SK-N-SH (cell line): ENCODE measurements around the gene MYDGF. TPM values are rescaled to one million over a fixed set of nuclear protein-coding genes. Genes with fewer than 3 reads are reported as not detected.

ENCODE experiments used
- CTCF ChIA-PET: fragments of 300-600, 350-600 bp; formaldehyde crosslinking; extraction: SDS; loops from one replicate; lab custom pipeline; 2021; lab: Yijun Ruan, JAX
- POLR2A ChIA-PET: fragments of 350-600 bp; sonication (Branson Sonifier 250); formaldehyde crosslinking; extraction: SDS; loops from one replicate; lab custom pipeline; 2020; ENCODE audit warnings: antibody characterized with exemption, inconsistent platforms; lab: Yijun Ruan, JAX
- DNase-seq: peaks from one replicate; pipeline ENCODE4 v3.0.0; 2012
- H2AFZ ChIP-seq: fragments of 200-600 bp; sonication (generic); 2 replicates; pipeline ENCODE4 v1.8.1; 2016; ENCODE audit warnings: antibody characterized with exemption, mild to moderate bottlenecking, low read depth
- H3F3A ChIP-seq: fragments of 200-600 bp; sonication (generic); replicated peaks from 2 replicates; pipeline ENCODE3; 2016; ENCODE audit warnings: antibody characterized with exemption, mild to moderate bottlenecking; ENCODE audit not compliant: insufficient read depth
- H3K27ac ChIP-seq, 2 experiments: fragments of 200-500 bp in 1 of 2; fragments of 200-600 bp in 1 of 2; sonication (Bioruptor generic) in 1 of 2; sonication (generic), shearing (Covaris generic) in 1 of 2; 2 replicates each; pipeline versions ENCODE4 v1.5.1 to v1.6.1; 2014 to 2016; ENCODE audit warnings: low read depth in 2 of 2, inconsistent platforms in 1 of 2, low read length in 1 of 2, mild to moderate bottlenecking in 1 of 2, mixed read lengths in 1 of 2
- H3K27me3 ChIP-seq: fragments of 200-600 bp; sonication (generic), shearing (Covaris generic); 2 replicates; pipeline ENCODE4 v1.6.1; 2016; ENCODE audit warnings: mixed run types; ENCODE audit not compliant: insufficient read depth
- H3K36me3 ChIP-seq, 2 experiments: fragments of 200-500 bp in 1 of 2; fragments of 200-600 bp in 1 of 2; sonication (Bioruptor generic) in 1 of 2; sonication (generic) in 1 of 2; replicated peaks in 1 of 2; 2 replicates each; pipeline versions ENCODE3 to v1.5.1; 2014 to 2016; ENCODE audit warnings: low read length in 1 of 2, mild to moderate bottlenecking in 1 of 2; ENCODE audit not compliant: insufficient read depth in 2 of 2, control insufficient read depth in 1 of 2
- H3K4me1 ChIP-seq, 2 experiments: fragments of 200-500 bp in 1 of 2; fragments of 200-600 bp in 1 of 2; sonication (Bioruptor generic) in 1 of 2; sonication (generic), shearing (Covaris generic) in 1 of 2; 2 replicates each; pipeline versions ENCODE4 v1.5.1 to v1.6.1; 2014 to 2016; ENCODE audit warnings: low read depth in 1 of 2, low read length in 1 of 2, mixed run types in 1 of 2; ENCODE audit not compliant: insufficient read depth in 2 of 2, control insufficient read depth in 1 of 2
- H3K4me2 ChIP-seq: fragments of 200-600 bp; sonication (generic), shearing (Covaris generic); 2 replicates; pipeline ENCODE4 v1.6.1; 2017; ENCODE audit warnings: mixed run types
- H3K4me3 ChIP-seq, 2 experiments: fragments of 200-500 bp in 1 of 2; fragments of 200-600 bp in 1 of 2; sonication (Bioruptor generic) in 1 of 2; sonication (generic), shearing (Covaris generic) in 1 of 2; 2 replicates each; pipeline versions ENCODE4 v1.5.1 to v1.8.1; 2014 to 2016; ENCODE audit warnings: low read depth in 2 of 2, inconsistent platforms in 1 of 2, low read length in 1 of 2, mild to moderate bottlenecking in 1 of 2, mixed read lengths in 1 of 2, moderate library complexity in 1 of 2
- H3K79me2 ChIP-seq: fragments of 200-600 bp; sonication (generic); 2 replicates; pipeline ENCODE4 v1.8.1; 2017; ENCODE audit warnings: mild to moderate bottlenecking; ENCODE audit not compliant: insufficient read depth
- H3K9ac ChIP-seq: fragments of 200-600 bp; sonication (generic); 2 replicates; pipeline ENCODE4 v1.6.1; 2017; ENCODE audit warnings: mixed run types
- H3K9me2 ChIP-seq: fragments of 200-600 bp; sonication (generic); 2 replicates; pipeline ENCODE4 v1.6.1; 2017; ENCODE audit warnings: mixed run types
- H3K9me3 ChIP-seq: fragments of 200-600 bp; sonication (generic); 2 replicates; pipeline ENCODE4 v1.6.1; 2017; ENCODE audit warnings: mixed run types, mild to moderate bottlenecking, moderate library complexity
- H4K20me1 ChIP-seq: fragments of 200-600 bp; sonication (generic); 2 replicates; pipeline ENCODE4 v1.6.1; 2017; ENCODE audit warnings: mild to moderate bottlenecking, mixed run types; ENCODE audit not compliant: insufficient read depth
- CHD2 ChIP-seq: fragments of 150-350 bp; IDR thresholded peaks from 2 replicates; pipeline ENCODE4 v1.6.1; 2018; ENCODE audit warnings: low read length; ENCODE audit not compliant: partially characterized antibody
- EP300 ChIP-seq, 2 experiments: IDR thresholded peaks; 2 replicates each; pipeline versions ENCODE4 v1.4.0 to v1.6.1; 2012; ENCODE audit warnings: borderline replicate concordance in 1 of 2, low read depth in 1 of 2, low read length in 1 of 2
- FOSL2 ChIP-seq: IDR thresholded peaks from 2 replicates; pipeline ENCODE4 v1.4.0; 2012; ENCODE audit warnings: low read depth, mild to moderate bottlenecking, moderate library complexity, borderline replicate concordance
- FOXJ3 ChIP-seq: sonication (generic); formaldehyde crosslinking; IDR thresholded peaks from 2 replicates; pipeline ENCODE4 v1.5.1; 2020; ENCODE audit warnings: mild to moderate bottlenecking, missing genetic modification reagents
- FOXM1 ChIP-seq: IDR thresholded peaks from 2 replicates; pipeline ENCODE4 v1.4.0; 2012; ENCODE audit warnings: low read depth, mild to moderate bottlenecking
- GABPA ChIP-seq: IDR thresholded peaks from 2 replicates; pipeline ENCODE4 v1.4.0; 2012; ENCODE audit warnings: low read depth, mild to moderate bottlenecking
- JUND ChIP-seq: IDR thresholded peaks from 2 replicates; pipeline ENCODE4 v1.4.0; 2012
- NFIC ChIP-seq: IDR thresholded peaks from 2 replicates; pipeline ENCODE4 v1.4.0; 2012; ENCODE audit warnings: borderline replicate concordance
- NRF1 ChIP-seq: IDR thresholded peaks from 2 replicates; pipeline ENCODE4 v1.6.1; 2012; ENCODE audit warnings: low read depth, mild to moderate bottlenecking, low read length
- POLR2AphosphoS5 ChIP-seq: IDR thresholded peaks from 2 replicates; pipeline ENCODE4 v1.6.1; 2012; ENCODE audit warnings: low read depth, low read length
- RAD21 ChIP-seq: IDR thresholded peaks from 2 replicates; pipeline ENCODE4 v1.6.1; 2012; ENCODE audit warnings: mild to moderate bottlenecking, low read length
- RCOR1 ChIP-seq: fragments of 150-350 bp; IDR thresholded peaks from 2 replicates; pipeline ENCODE4 v1.6.1; 2017; ENCODE audit warnings: antibody characterized with exemption, low read length
- RFX5 ChIP-seq: IDR thresholded peaks from 2 replicates; pipeline ENCODE4 v1.6.1; 2012; ENCODE audit warnings: mild to moderate bottlenecking, improper control_type of control experiment, low read length
- SIN3A ChIP-seq: IDR thresholded peaks from 2 replicates; pipeline ENCODE4 v1.6.1; 2012; ENCODE audit warnings: low read depth, mild to moderate bottlenecking, low read length, moderate library complexity, borderline replicate concordance
- SMC3 ChIP-seq: IDR thresholded peaks from 2 replicates; pipeline ENCODE4 v1.6.1; 2012; ENCODE audit warnings: low read depth, low read length, improper control_type of control experiment
- TAF1 ChIP-seq: IDR thresholded peaks from 2 replicates; pipeline ENCODE4 v1.6.1; 2012; ENCODE audit warnings: low read depth, mild to moderate bottlenecking, low read length, moderate library complexity, borderline replicate concordance
- TCF12 ChIP-seq: IDR thresholded peaks from 2 replicates; pipeline ENCODE4 v1.4.0; 2012
- TEAD4 ChIP-seq: IDR thresholded peaks from 2 replicates; pipeline ENCODE4 v1.4.0; 2012; ENCODE audit warnings: mild to moderate bottlenecking, borderline replicate concordance; ENCODE audit not compliant: insufficient read depth
- WGBS: methylation state at CpG from one replicate; pipeline ENCODE4 v1.1.6; 2017; ENCODE audit warnings: low lambda C conversion rate; 5-methylcytosine and 5-hydroxymethylcytosine counted together
- polyA plus RNA-seq, 3 experiments: library from polyadenylated mRNA; depleted of rRNA; stranded (reverse); fragments of >200 nt; gene quantifications; 2 replicates each; pipeline ENCODE4 v1.2.3, GENCODE V29; 2012
- TF ChIP-seq, protein P1 (sequence below): fragments of 200-600 bp; sonication (generic); IDR thresholded peaks from 2 replicates; pipeline ENCODE4 v1.6.1; 2017; ENCODE audit warnings: antibody characterized with exemption, mild to moderate bottlenecking, moderate library complexity
- TF ChIP-seq, protein P2 (sequence below): IDR thresholded peaks from 2 replicates; pipeline ENCODE4 v1.6.1; 2012; ENCODE audit warnings: mild to moderate bottlenecking, low read depth, low read length, moderate library complexity
- TF ChIP-seq, protein P3 (sequence below): IDR thresholded peaks from 2 replicates; pipeline ENCODE4 v1.4.0; 2012; ENCODE audit warnings: low read depth

MYDGF gene
- polyA plus RNA-seq, 1 of the 3 experiments (the other 2 are of a cell fraction): 312 TPM

DNA sequence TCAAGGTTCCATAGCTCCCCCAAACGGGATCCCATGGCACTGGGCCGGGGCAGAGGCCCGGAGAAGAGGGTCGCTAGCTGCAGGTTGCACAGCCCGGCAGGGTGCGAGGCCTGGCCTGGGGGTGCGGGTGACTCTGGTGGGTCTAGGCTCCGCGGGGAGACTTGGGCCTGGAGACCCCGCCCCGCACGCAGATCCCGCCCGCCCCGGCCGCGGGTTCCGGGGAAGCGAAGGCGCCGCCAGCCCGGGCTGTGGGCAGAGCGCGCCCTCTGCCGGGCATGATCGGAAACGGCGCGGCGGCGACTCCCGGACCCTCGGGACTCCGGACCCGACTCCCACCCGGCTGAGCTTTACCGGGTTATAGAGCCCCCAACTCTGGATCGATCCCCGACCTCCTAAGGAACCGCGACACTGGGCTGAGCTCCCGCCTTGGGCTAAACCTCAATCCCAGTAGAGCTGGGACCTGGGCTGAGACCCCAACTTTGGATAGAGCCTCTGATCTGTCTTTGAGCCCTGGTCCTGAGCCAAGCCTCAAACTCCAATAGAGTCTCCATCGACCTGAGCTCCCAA is 33.9 kb downstream of the MYDGF start:
- Histone ChIP-seq H3F3A (peaks cover 32% of the 10 kb centered on the region), H3K4me2 (peak overlapping the region; percentile 84), H3K36me3 (no peaks in the 10 kb centered on the region), H3K4me1 (peaks cover 3 to 20% of the 10 kb centered on the region in 2 experiments; a peak in 1 of 4 replicates), H3K27ac (no peak overlapping the region), H3K4me3 (peak overlapping the region; percentile 39 to 69), H3K79me2 (peaks cover 17% of the 10 kb centered on the region), H3K9me3 (no peaks in the 10 kb centered on the region), H3K9ac (peak overlapping the region; percentile 52), H3K9me2 (no peaks in the 10 kb centered on the region), H4K20me1 (no peaks in the 10 kb centered on the region), H3K27me3 (no peaks in the 10 kb centered on the region), H2AFZ (peak overlapping the region; percentile 97)
- TF ChIP-seq, protein P1, sequence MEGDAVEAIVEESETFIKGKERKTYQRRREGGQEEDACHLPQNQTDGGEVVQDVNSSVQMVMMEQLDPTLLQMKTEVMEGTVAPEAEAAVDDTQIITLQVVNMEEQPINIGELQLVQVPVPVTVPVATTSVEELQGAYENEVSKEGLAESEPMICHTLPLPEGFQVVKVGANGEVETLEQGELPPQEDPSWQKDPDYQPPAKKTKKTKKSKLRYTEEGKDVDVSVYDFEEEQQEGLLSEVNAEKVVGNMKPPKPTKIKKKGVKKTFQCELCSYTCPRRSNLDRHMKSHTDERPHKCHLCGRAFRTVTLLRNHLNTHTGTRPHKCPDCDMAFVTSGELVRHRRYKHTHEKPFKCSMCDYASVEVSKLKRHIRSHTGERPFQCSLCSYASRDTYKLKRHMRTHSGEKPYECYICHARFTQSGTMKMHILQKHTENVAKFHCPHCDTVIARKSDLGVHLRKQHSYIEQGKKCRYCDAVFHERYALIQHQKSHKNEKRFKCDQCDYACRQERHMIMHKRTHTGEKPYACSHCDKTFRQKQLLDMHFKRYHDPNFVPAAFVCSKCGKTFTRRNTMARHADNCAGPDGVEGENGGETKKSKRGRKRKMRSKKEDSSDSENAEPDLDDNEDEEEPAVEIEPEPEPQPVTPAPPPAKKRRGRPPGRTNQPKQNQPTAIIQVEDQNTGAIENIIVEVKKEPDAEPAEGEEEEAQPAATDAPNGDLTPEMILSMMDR: peak; percentile 82
- no peak for TF ChIP-seq FOXM1
- peak; percentile 63 for TF ChIP-seq SMC3
- peak; percentile 82 for TF ChIP-seq RAD21
- ChIA-PET POLR2A (no interaction called here), CTCF (interaction anchor here (0.7 to 3.4 kb wide), 39 partner anchors 9 to 450 kb away, joined by 3 to 200 read pairs (median 5); partner anchors contain the start of genes LRG1, MYDGF, PLIN4 and PLIN5)
- 5% methylated on average over 26 of the region's 43 CpGs for WGBS
- DNase-seq: peak; percentile 92

DNA sequence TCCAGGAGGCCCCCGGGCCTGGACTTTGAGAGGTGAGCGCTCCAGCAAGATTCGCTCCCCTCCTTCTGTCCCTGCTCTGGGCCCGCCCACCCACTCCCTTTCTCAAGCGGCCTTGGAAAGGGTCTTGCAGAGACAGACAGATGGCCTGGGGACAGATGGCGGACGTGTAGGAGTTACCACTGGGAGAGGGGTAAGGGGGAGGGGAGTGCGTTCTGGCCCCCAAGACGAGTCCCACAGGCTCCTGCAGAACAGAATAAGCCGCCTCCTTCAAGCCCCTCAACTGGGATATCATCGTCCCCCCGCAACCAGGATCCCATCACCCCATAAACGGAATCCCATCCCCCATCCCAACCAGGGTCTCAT is 34.4 kb downstream of the MYDGF start:
- ChIA-PET CTCF (interaction anchor here (0.7 to 3.4 kb wide), 32 partner anchors 9 to 449 kb away, joined by 3 to 200 read pairs (median 7); partner anchors contain the start of genes LRG1, PLIN4 and SEMA6B), POLR2A (no interaction called here)
- Histone ChIP-seq H3F3A (peaks cover 32% of the 10 kb centered on the region), H3K27me3 (no peaks in the 10 kb centered on the region), H3K4me3 (peak overlapping the region; percentile 39 to 69; a peak in 3 of 4 replicates), H3K79me2 (peaks cover 13% of the 10 kb centered on the region), H3K4me1 (peaks cover 3 to 19% of the 10 kb centered on the region in 2 experiments; a peak in 1 of 4 replicates), H3K27ac (no peak overlapping the region), H3K36me3 (no peaks in the 10 kb centered on the region), H3K9me2 (no peaks in the 10 kb centered on the region), H4K20me1 (no peaks in the 10 kb centered on the region), H3K9me3 (no peaks in the 10 kb centered on the region), H3K4me2 (peak overlapping the region; percentile 84), H2AFZ (peak overlapping the region; percentile 97), H3K9ac (no peak overlapping the region; the same call in 1 of the 2 replicates)
- no peak for DNase-seq
- 41% methylated on average over 9 of the region's 13 CpGs for WGBS
- no peak for TF ChIP-seq CHD2
- TF ChIP-seq FOXJ3 (CRISPR knock-in tag): no peak
- no peak for TF ChIP-seq RAD21
- TF ChIP-seq FOSL2: no peak
- TF ChIP-seq, protein P2, sequence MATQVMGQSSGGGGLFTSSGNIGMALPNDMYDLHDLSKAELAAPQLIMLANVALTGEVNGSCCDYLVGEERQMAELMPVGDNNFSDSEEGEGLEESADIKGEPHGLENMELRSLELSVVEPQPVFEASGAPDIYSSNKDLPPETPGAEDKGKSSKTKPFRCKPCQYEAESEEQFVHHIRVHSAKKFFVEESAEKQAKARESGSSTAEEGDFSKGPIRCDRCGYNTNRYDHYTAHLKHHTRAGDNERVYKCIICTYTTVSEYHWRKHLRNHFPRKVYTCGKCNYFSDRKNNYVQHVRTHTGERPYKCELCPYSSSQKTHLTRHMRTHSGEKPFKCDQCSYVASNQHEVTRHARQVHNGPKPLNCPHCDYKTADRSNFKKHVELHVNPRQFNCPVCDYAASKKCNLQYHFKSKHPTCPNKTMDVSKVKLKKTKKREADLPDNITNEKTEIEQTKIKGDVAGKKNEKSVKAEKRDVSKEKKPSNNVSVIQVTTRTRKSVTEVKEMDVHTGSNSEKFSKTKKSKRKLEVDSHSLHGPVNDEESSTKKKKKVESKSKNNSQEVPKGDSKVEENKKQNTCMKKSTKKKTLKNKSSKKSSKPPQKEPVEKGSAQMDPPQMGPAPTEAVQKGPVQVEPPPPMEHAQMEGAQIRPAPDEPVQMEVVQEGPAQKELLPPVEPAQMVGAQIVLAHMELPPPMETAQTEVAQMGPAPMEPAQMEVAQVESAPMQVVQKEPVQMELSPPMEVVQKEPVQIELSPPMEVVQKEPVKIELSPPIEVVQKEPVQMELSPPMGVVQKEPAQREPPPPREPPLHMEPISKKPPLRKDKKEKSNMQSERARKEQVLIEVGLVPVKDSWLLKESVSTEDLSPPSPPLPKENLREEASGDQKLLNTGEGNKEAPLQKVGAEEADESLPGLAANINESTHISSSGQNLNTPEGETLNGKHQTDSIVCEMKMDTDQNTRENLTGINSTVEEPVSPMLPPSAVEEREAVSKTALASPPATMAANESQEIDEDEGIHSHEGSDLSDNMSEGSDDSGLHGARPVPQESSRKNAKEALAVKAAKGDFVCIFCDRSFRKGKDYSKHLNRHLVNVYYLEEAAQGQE: no peak
- no peak for TF ChIP-seq SMC3
- TF ChIP-seq SIN3A: no peak
- no peak for TF ChIP-seq POLR2AphosphoS5
- TF ChIP-seq RFX5: no peak
- TF ChIP-seq EP300 (IDR thresholded peaks at IDR 0.05; ENCODE audit: borderline replicate concordance in 1 of 2, low read depth in 1 of 2, low read length in 1 of 2): no peak
- TF ChIP-seq NFIC: no peak
- TF ChIP-seq RCOR1: no peak
- TF ChIP-seq GABPA: no peak
- TF ChIP-seq, protein P3, sequence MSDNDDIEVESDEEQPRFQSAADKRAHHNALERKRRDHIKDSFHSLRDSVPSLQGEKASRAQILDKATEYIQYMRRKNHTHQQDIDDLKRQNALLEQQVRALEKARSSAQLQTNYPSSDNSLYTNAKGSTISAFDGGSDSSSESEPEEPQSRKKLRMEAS: no peak
- no peak for TF ChIP-seq NRF1
- no peak for TF ChIP-seq TEAD4
- TF ChIP-seq JUND: no peak
- TF ChIP-seq TCF12: no peak
- TF ChIP-seq TAF1: no peak
